SK-N-SH (cell line): ENCODE measurements around the gene CA10. TPM values are rescaled to one million over a fixed set of nuclear protein-coding genes. Genes with fewer than 3 reads are reported as not detected.

Source experiments
- CTCF ChIA-PET: fragments of 300-600, 350-600 bp; formaldehyde crosslinking; extraction: SDS; loops from one replicate; lab custom pipeline; 2021; lab: Yijun Ruan, JAX
- POLR2A ChIA-PET: fragments of 350-600 bp; sonication (Branson Sonifier 250); formaldehyde crosslinking; extraction: SDS; loops from one replicate; lab custom pipeline; 2020; ENCODE audit warnings: antibody characterized with exemption, inconsistent platforms; lab: Yijun Ruan, JAX
- DNase-seq: peaks from one replicate; pipeline ENCODE4 v3.0.0; 2012
- H2AFZ ChIP-seq: fragments of 200-600 bp; sonication (generic); 2 replicates; pipeline ENCODE4 v1.8.1; 2016; ENCODE audit warnings: antibody characterized with exemption, mild to moderate bottlenecking, low read depth
- H3F3A ChIP-seq: fragments of 200-600 bp; sonication (generic); replicated peaks from 2 replicates; pipeline ENCODE3; 2016; ENCODE audit warnings: antibody characterized with exemption, mild to moderate bottlenecking; ENCODE audit not compliant: insufficient read depth
- H3K27ac ChIP-seq, 2 experiments: fragments of 200-500 bp in 1 of 2; fragments of 200-600 bp in 1 of 2; sonication (Bioruptor generic) in 1 of 2; sonication (generic), shearing (Covaris generic) in 1 of 2; 2 replicates each; pipeline versions ENCODE4 v1.5.1 to v1.6.1; 2014 to 2016; ENCODE audit warnings: low read depth in 2 of 2, inconsistent platforms in 1 of 2, low read length in 1 of 2, mild to moderate bottlenecking in 1 of 2, mixed read lengths in 1 of 2
- H3K27me3 ChIP-seq: fragments of 200-600 bp; sonication (generic), shearing (Covaris generic); 2 replicates; pipeline ENCODE4 v1.6.1; 2016; ENCODE audit warnings: mixed run types; ENCODE audit not compliant: insufficient read depth
- H3K36me3 ChIP-seq, 2 experiments: fragments of 200-500 bp in 1 of 2; fragments of 200-600 bp in 1 of 2; sonication (Bioruptor generic) in 1 of 2; sonication (generic) in 1 of 2; replicated peaks in 1 of 2; 2 replicates each; pipeline versions ENCODE3 to v1.5.1; 2014 to 2016; ENCODE audit warnings: low read length in 1 of 2, mild to moderate bottlenecking in 1 of 2; ENCODE audit not compliant: insufficient read depth in 2 of 2, control insufficient read depth in 1 of 2
- H3K4me1 ChIP-seq, 2 experiments: fragments of 200-500 bp in 1 of 2; fragments of 200-600 bp in 1 of 2; sonication (Bioruptor generic) in 1 of 2; sonication (generic), shearing (Covaris generic) in 1 of 2; 2 replicates each; pipeline versions ENCODE4 v1.5.1 to v1.6.1; 2014 to 2016; ENCODE audit warnings: low read depth in 1 of 2, low read length in 1 of 2, mixed run types in 1 of 2; ENCODE audit not compliant: insufficient read depth in 2 of 2, control insufficient read depth in 1 of 2
- H3K4me2 ChIP-seq: fragments of 200-600 bp; sonication (generic), shearing (Covaris generic); 2 replicates; pipeline ENCODE4 v1.6.1; 2017; ENCODE audit warnings: mixed run types
- H3K4me3 ChIP-seq, 2 experiments: fragments of 200-500 bp in 1 of 2; fragments of 200-600 bp in 1 of 2; sonication (Bioruptor generic) in 1 of 2; sonication (generic), shearing (Covaris generic) in 1 of 2; 2 replicates each; pipeline versions ENCODE4 v1.5.1 to v1.8.1; 2014 to 2016; ENCODE audit warnings: low read depth in 2 of 2, inconsistent platforms in 1 of 2, low read length in 1 of 2, mild to moderate bottlenecking in 1 of 2, mixed read lengths in 1 of 2, moderate library complexity in 1 of 2
- H3K79me2 ChIP-seq: fragments of 200-600 bp; sonication (generic); 2 replicates; pipeline ENCODE4 v1.8.1; 2017; ENCODE audit warnings: mild to moderate bottlenecking; ENCODE audit not compliant: insufficient read depth
- H3K9ac ChIP-seq: fragments of 200-600 bp; sonication (generic); 2 replicates; pipeline ENCODE4 v1.6.1; 2017; ENCODE audit warnings: mixed run types
- H3K9me2 ChIP-seq: fragments of 200-600 bp; sonication (generic); 2 replicates; pipeline ENCODE4 v1.6.1; 2017; ENCODE audit warnings: mixed run types
- H3K9me3 ChIP-seq: fragments of 200-600 bp; sonication (generic); 2 replicates; pipeline ENCODE4 v1.6.1; 2017; ENCODE audit warnings: mixed run types, mild to moderate bottlenecking, moderate library complexity
- H4K20me1 ChIP-seq: fragments of 200-600 bp; sonication (generic); 2 replicates; pipeline ENCODE4 v1.6.1; 2017; ENCODE audit warnings: mild to moderate bottlenecking, mixed run types; ENCODE audit not compliant: insufficient read depth
- ELF1 ChIP-seq: IDR thresholded peaks from 2 replicates; pipeline ENCODE4 v1.4.0; 2012
- EZH2phosphoT487 ChIP-seq: fragments of 200-600 bp; sonication (generic); IDR thresholded peaks from 2 replicates; pipeline ENCODE4 v1.6.1; 2017; ENCODE audit warnings: low read depth, mixed run types, mild to moderate bottlenecking, antibody characterized with exemption, moderate library complexity, borderline replicate concordance
- FOSL2 ChIP-seq: IDR thresholded peaks from 2 replicates; pipeline ENCODE4 v1.4.0; 2012; ENCODE audit warnings: low read depth, mild to moderate bottlenecking, moderate library complexity, borderline replicate concordance
- FOXJ3 ChIP-seq: sonication (generic); formaldehyde crosslinking; IDR thresholded peaks from 2 replicates; pipeline ENCODE4 v1.5.1; 2020; ENCODE audit warnings: mild to moderate bottlenecking, missing genetic modification reagents
- FOXM1 ChIP-seq: IDR thresholded peaks from 2 replicates; pipeline ENCODE4 v1.4.0; 2012; ENCODE audit warnings: low read depth, mild to moderate bottlenecking
- GABPA ChIP-seq: IDR thresholded peaks from 2 replicates; pipeline ENCODE4 v1.4.0; 2012; ENCODE audit warnings: low read depth, mild to moderate bottlenecking
- IRF3 ChIP-seq: fragments of 150-350 bp; IDR thresholded peaks from 2 replicates; pipeline ENCODE4 v1.6.1; 2016; ENCODE audit warnings: mild to moderate bottlenecking, low read depth, low read length
- JUND ChIP-seq: IDR thresholded peaks from 2 replicates; pipeline ENCODE4 v1.4.0; 2012
- MAX ChIP-seq: IDR thresholded peaks from 2 replicates; pipeline ENCODE4 v1.4.0; 2012; ENCODE audit warnings: low read depth
- MEF2A ChIP-seq: IDR thresholded peaks from 2 replicates; pipeline ENCODE4 v1.4.0; 2012; ENCODE audit warnings: low read depth, borderline replicate concordance
- NFIC ChIP-seq: IDR thresholded peaks from 2 replicates; pipeline ENCODE4 v1.4.0; 2012; ENCODE audit warnings: borderline replicate concordance
- NRF1 ChIP-seq: IDR thresholded peaks from 2 replicates; pipeline ENCODE4 v1.6.1; 2012; ENCODE audit warnings: low read depth, mild to moderate bottlenecking, low read length
- POLR2AphosphoS5 ChIP-seq: IDR thresholded peaks from 2 replicates; pipeline ENCODE4 v1.6.1; 2012; ENCODE audit warnings: low read depth, low read length
- RCOR1 ChIP-seq: fragments of 150-350 bp; IDR thresholded peaks from 2 replicates; pipeline ENCODE4 v1.6.1; 2017; ENCODE audit warnings: antibody characterized with exemption, low read length
- RFX5 ChIP-seq: IDR thresholded peaks from 2 replicates; pipeline ENCODE4 v1.6.1; 2012; ENCODE audit warnings: mild to moderate bottlenecking, improper control_type of control experiment, low read length
- RXRA ChIP-seq: IDR thresholded peaks from 2 replicates; pipeline ENCODE4 v1.4.0; 2012; ENCODE audit warnings: low read depth, mild to moderate bottlenecking, borderline replicate concordance
- SMC3 ChIP-seq: IDR thresholded peaks from 2 replicates; pipeline ENCODE4 v1.6.1; 2012; ENCODE audit warnings: low read depth, low read length, improper control_type of control experiment
- TCF12 ChIP-seq: IDR thresholded peaks from 2 replicates; pipeline ENCODE4 v1.4.0; 2012
- TEAD4 ChIP-seq: IDR thresholded peaks from 2 replicates; pipeline ENCODE4 v1.4.0; 2012; ENCODE audit warnings: mild to moderate bottlenecking, borderline replicate concordance; ENCODE audit not compliant: insufficient read depth
- YY1 ChIP-seq: IDR thresholded peaks from 2 replicates; pipeline ENCODE4 v1.4.0; 2012; ENCODE audit warnings: low read depth, mild to moderate bottlenecking
- ZBTB33 ChIP-seq: IDR thresholded peaks from 2 replicates; pipeline ENCODE4 v1.4.0; 2012; ENCODE audit warnings: low read depth, borderline replicate concordance
- WGBS: methylation state at CpG from one replicate; pipeline ENCODE4 v1.1.6; 2017; ENCODE audit warnings: low lambda C conversion rate; 5-methylcytosine and 5-hydroxymethylcytosine counted together
- polyA plus RNA-seq, 3 experiments: library from polyadenylated mRNA; depleted of rRNA; stranded (reverse); fragments of >200 nt; gene quantifications; 2 replicates each; pipeline ENCODE4 v1.2.3, GENCODE V29; 2012

CA10 gene
- polyA plus RNA-seq, 1 of the 3 experiments (the other 2 are of a cell fraction) = not detected

- CTCF ChIA-PET = interaction anchor here (1.0 to 1.6 kb wide), 5 partner anchors 37 to 190 kb away, joined by 3 to 5 read pairs (median 3); no protein-coding TSS in a partner anchor
- no peak for TF ChIP-seq SMC3
- no peak for TF ChIP-seq GABPA
- no peak for TF ChIP-seq IRF3
- TF ChIP-seq MAX = no peak
- TF ChIP-seq EZH2phosphoT487 = no peak
- no peak for TF ChIP-seq FOSL2
- no peak for TF ChIP-seq MEF2A
- TF ChIP-seq TCF12 = no peak
- TF ChIP-seq TEAD4 = no peak
- TF ChIP-seq YY1 = no peak
- TF ChIP-seq RXRA = no peak
- no peak for TF ChIP-seq RCOR1
- no peak for TF ChIP-seq FOXM1
- no peak for TF ChIP-seq ELF1
- TF ChIP-seq FOXJ3 (CRISPR knock-in tag) = no peak
- TF ChIP-seq, all 33 proteins: peak for 0
Measured at GRCh38 chr17:51954232-51954765, 204.2 kb downstream of the CA10 start.

GRCh38 chr17:51951741-51952140, 206.8 kb downstream of the CA10 start:
- no peak for DNase-seq
- TF ChIP-seq RFX5 (no peak), IRF3 (no peak), ZBTB33 (no peak), ELF1 (no peak), FOXM1 (no peak), FOSL2 (no peak), TEAD4 (no peak), NRF1 (no peak), POLR2AphosphoS5 (no peak), GABPA (no peak), JUND (no peak), NFIC (no peak)
- Histone ChIP-seq H3K4me3 (no peak overlapping the region), H3K36me3 (no peaks in the 10 kb centered on the region), H3K9me2 (no peaks in the 10 kb centered on the region), H3K79me2 (no peaks in the 10 kb centered on the region), H3K4me2 (no peak overlapping the region), H3K27me3 (no peaks in the 10 kb centered on the region), H3K4me1 (peaks cover 0 to 2% of the 10 kb centered on the region in 2 experiments; a peak in 1 of 4 replicates), H4K20me1 (no peaks in the 10 kb centered on the region), H3K9ac (no peak overlapping the region), H3K27ac (no peak overlapping the region), H2AFZ (no peak overlapping the region), H3K9me3 (no peaks in the 10 kb centered on the region), H3F3A (no peaks in the 10 kb centered on the region)
- ChIA-PET POLR2A (no interaction called here), CTCF (interaction anchor here (1.1 to 1.4 kb wide), 3 partner anchors 27 to 581 kb away, joined by 3 to 4 read pairs (median 3); no protein-coding TSS in a partner anchor)
- WGBS = 1% methylated on average over 2 of the region's 2 CpGs

More at GRCh38 chr17:51954232-51954765, 204.2 kb downstream of the CA10 start:
- POLR2A ChIA-PET = interaction anchor here (0.7 kb wide), 1 partner anchor 25 kb away, joined by 3 read pairs; no protein-coding TSS in a partner anchor
- Histone ChIP-seq H3K9me2 (no peaks in the 10 kb centered on the region), H3F3A (no peaks in the 10 kb centered on the region), H3K4me3 (no peak overlapping the region), H3K9me3 (no peaks in the 10 kb centered on the region), H3K36me3 (no peaks in the 10 kb centered on the region), H4K20me1 (no peaks in the 10 kb centered on the region), H3K4me2 (no peak overlapping the region), H3K27ac (no peak overlapping the region), H3K79me2 (no peaks in the 10 kb centered on the region), H2AFZ (no peak overlapping the region), H3K27me3 (no peaks in the 10 kb centered on the region), H3K4me1 (peaks cover 0 to 2% of the 10 kb centered on the region in 2 experiments; a peak in 1 of 4 replicates), H3K9ac (no peak overlapping the region)
- 5% methylated on average over 2 of the region's 2 CpGs for WGBS
- no peak for DNase-seq
